Liver (tissue), 9 donors: ENCODE measurements around the gene SETBP1. TPM values are rescaled to one million over a fixed set of nuclear protein-coding genes. Genes with fewer than 3 reads are reported as not detected.

ENCODE experiments used
- DNase-seq: peaks from one replicate; pipeline ENCODE4 v3.0.0-alpha.2; 2017; ENCODE audit warnings: low spot score
- H3K27ac ChIP-seq, 2 donors: one replicate each; pipeline ENCODE4 v1.7.0; 2013; ENCODE audit warnings: inconsistent platforms in 2 of 2, low read length in 2 of 2, control low read depth in 1 of 2, low read depth in 1 of 2, mild to moderate bottlenecking in 1 of 2
- H3K27me3 ChIP-seq, 4 donors: one replicate each; pipeline versions ENCODE4 v1.6.1 to v1.7.0; 2013; ENCODE audit warnings: low read length in 3 of 4, inconsistent platforms in 1 of 4, mild to moderate bottlenecking in 1 of 4, moderate library complexity in 1 of 4; ENCODE audit not compliant: control insufficient read depth in 4 of 4, insufficient read depth in 4 of 4
- H3K36me3 ChIP-seq, 4 donors: one replicate each; pipeline versions ENCODE4 v1.6.1 to v1.7.0; 2013; ENCODE audit warnings: low read length in 3 of 4, mild to moderate bottlenecking in 3 of 4, low read depth in 1 of 4, moderate library complexity in 1 of 4; ENCODE audit not compliant: control insufficient read depth in 4 of 4, insufficient read depth in 3 of 4
- H3K4me1 ChIP-seq, 4 donors: one replicate each; pipeline versions ENCODE4 v1.6.1 to v1.7.0; 2013; ENCODE audit warnings: low read length in 3 of 4, mild to moderate bottlenecking in 3 of 4, moderate library complexity in 1 of 4; ENCODE audit not compliant: control insufficient read depth in 4 of 4, insufficient read depth in 4 of 4
- H3K4me3 ChIP-seq, 3 donors: one replicate each; pipeline versions ENCODE4 v1.6.1 to v1.7.0; 2013; ENCODE audit warnings: low read length in 3 of 3, control low read depth in 1 of 3, low read depth in 1 of 3, mild to moderate bottlenecking in 1 of 3
- H3K9ac ChIP-seq, 2 donors: one replicate each; pipeline ENCODE4 v1.7.0; 2013; ENCODE audit warnings: low read length in 2 of 2, mild to moderate bottlenecking in 2 of 2, moderate library complexity in 2 of 2, control low read depth in 1 of 2, low read depth in 1 of 2
- H3K9me3 ChIP-seq, 4 donors: one replicate each; pipeline versions ENCODE4 v1.6.1 to v1.7.0; 2013; ENCODE audit warnings: low read length in 3 of 4; ENCODE audit not compliant: control insufficient read depth in 4 of 4
- ATF3 ChIP-seq: IDR thresholded peaks from 2 replicates; pipeline ENCODE4 v1.6.1; 2016; ENCODE audit warnings: antibody characterized with exemption
- CTCF ChIP-seq: fragments of 150-350 bp; IDR thresholded peaks from 2 replicates; pipeline ENCODE4 v1.5.1; 2017; ENCODE audit warnings: improper control_type of control experiment, low read depth, low read length; ENCODE audit not compliant: missing input control
- EGR1 ChIP-seq, 2 donors: IDR thresholded peaks; 2 replicates each; pipeline ENCODE4 v1.6.1; 2016 to 2018; ENCODE audit warnings: antibody characterized with exemption in 2 of 2, low read depth in 2 of 2
- FOXA2 ChIP-seq: IDR thresholded peaks from 2 replicates; pipeline ENCODE4 v1.6.1; 2016; ENCODE audit warnings: antibody characterized with exemption
- GABPA ChIP-seq, 2 donors: IDR thresholded peaks in 1 of 2; conservative IDR thresholded peaks in 1 of 2; 2 replicates each; pipeline ENCODE4 v1.6.1; 2016; ENCODE audit warnings: antibody characterized with exemption in 2 of 2, mild to moderate bottlenecking in 1 of 2, moderate library complexity in 1 of 2
- HNF4A ChIP-seq, 2 donors: conservative IDR thresholded peaks; 2 replicates each; pipeline ENCODE4 v1.6.1; 2016; ENCODE audit warnings: antibody characterized with exemption in 2 of 2, mild to moderate bottlenecking in 2 of 2
- HNF4G ChIP-seq: IDR thresholded peaks from 2 replicates; pipeline ENCODE4 v1.6.1; 2016; ENCODE audit warnings: antibody characterized with exemption
- JUND ChIP-seq, 2 donors: IDR thresholded peaks; 2 replicates each; pipeline ENCODE4 v1.6.1; 2016; ENCODE audit warnings: antibody characterized with exemption in 2 of 2
- NR2F2 ChIP-seq: IDR thresholded peaks from 2 replicates; pipeline ENCODE4 v1.6.1; 2016; ENCODE audit warnings: antibody characterized with exemption
- RAD21 ChIP-seq, 2 donors: IDR thresholded peaks; 2 replicates each; pipeline ENCODE4 v1.6.1; 2016; ENCODE audit warnings: antibody characterized with exemption in 2 of 2, mild to moderate bottlenecking in 2 of 2
- RXRA ChIP-seq, 2 donors: IDR thresholded peaks; 2 replicates each; pipeline ENCODE4 v1.6.1; 2017 to 2018; ENCODE audit warnings: antibody characterized with exemption in 2 of 2, mild to moderate bottlenecking in 1 of 2
- SP1 ChIP-seq: IDR thresholded peaks from 2 replicates; pipeline ENCODE4 v1.6.1; 2018; ENCODE audit warnings: antibody characterized with exemption, mild to moderate bottlenecking
- TAF1 ChIP-seq: conservative IDR thresholded peaks from 2 replicates; pipeline ENCODE4 v1.6.1; 2016; ENCODE audit warnings: antibody characterized with exemption, mild to moderate bottlenecking
- YY1 ChIP-seq: IDR thresholded peaks from 2 replicates; pipeline ENCODE4 v1.6.1; 2016; ENCODE audit warnings: antibody characterized with exemption, mild to moderate bottlenecking
- WGBS: extraction: QIAGEN DNeasy Blood & Tissue Kit; methylation state at CpG from one replicate; pipeline ENCODE4 v1.1.7; 2013; 5-methylcytosine and 5-hydroxymethylcytosine counted together
- polyA plus RNA-seq, 2 donors: library from polyadenylated mRNA; stranded (reverse) in 1 of 2; unstranded in 1 of 2; fragments of 200-250 nt in 1 of 2; fragments of >200 nt in 1 of 2; fragmentation: Nextera tagmentation in 1 of 2; extraction: Ambion mirVana in 1 of 2; gene quantifications; one replicate each; pipeline versions ENCODE4 v1.2.1 to v1.2.3, GENCODE V29; 2013 to 2015
- total RNA-seq, 2 donors: library from RNA; depleted of rRNA; stranded (reverse); fragments of >200 nt; gene quantifications; one replicate each; pipeline ENCODE4 v1.2.3, GENCODE V29; 2014
- TF ChIP-seq, protein P1 (sequence below): IDR thresholded peaks from 2 replicates; pipeline ENCODE4 v1.6.1; 2016; ENCODE audit warnings: antibody characterized with exemption, mild to moderate bottlenecking
- TF ChIP-seq, protein P2 (sequence below): IDR thresholded peaks from 2 replicates; pipeline ENCODE4 v1.6.1; 2016; ENCODE audit warnings: antibody characterized with exemption
- donor health status: healthy.
- donor health status: healthy.
- donor health status: healthy.
- donor health status: healthy.
- donor health status: healthy.

The SETBP1 gene
- total and polyA plus RNA-seq, 4 donors, result 2.5 to 15.8 (median 4.7) TPM

GRCh38 chr18:45025089-45025450 lies 344.4 kb downstream of the SETBP1 start (continued):
- TF ChIP-seq, protein P1, sequence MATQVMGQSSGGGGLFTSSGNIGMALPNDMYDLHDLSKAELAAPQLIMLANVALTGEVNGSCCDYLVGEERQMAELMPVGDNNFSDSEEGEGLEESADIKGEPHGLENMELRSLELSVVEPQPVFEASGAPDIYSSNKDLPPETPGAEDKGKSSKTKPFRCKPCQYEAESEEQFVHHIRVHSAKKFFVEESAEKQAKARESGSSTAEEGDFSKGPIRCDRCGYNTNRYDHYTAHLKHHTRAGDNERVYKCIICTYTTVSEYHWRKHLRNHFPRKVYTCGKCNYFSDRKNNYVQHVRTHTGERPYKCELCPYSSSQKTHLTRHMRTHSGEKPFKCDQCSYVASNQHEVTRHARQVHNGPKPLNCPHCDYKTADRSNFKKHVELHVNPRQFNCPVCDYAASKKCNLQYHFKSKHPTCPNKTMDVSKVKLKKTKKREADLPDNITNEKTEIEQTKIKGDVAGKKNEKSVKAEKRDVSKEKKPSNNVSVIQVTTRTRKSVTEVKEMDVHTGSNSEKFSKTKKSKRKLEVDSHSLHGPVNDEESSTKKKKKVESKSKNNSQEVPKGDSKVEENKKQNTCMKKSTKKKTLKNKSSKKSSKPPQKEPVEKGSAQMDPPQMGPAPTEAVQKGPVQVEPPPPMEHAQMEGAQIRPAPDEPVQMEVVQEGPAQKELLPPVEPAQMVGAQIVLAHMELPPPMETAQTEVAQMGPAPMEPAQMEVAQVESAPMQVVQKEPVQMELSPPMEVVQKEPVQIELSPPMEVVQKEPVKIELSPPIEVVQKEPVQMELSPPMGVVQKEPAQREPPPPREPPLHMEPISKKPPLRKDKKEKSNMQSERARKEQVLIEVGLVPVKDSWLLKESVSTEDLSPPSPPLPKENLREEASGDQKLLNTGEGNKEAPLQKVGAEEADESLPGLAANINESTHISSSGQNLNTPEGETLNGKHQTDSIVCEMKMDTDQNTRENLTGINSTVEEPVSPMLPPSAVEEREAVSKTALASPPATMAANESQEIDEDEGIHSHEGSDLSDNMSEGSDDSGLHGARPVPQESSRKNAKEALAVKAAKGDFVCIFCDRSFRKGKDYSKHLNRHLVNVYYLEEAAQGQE, result no peak
- TF ChIP-seq GABPA (IDR thresholded peaks at IDR 0.05 in 1 of 2, conservative IDR thresholded peaks at IDR 0.05 in 1 of 2), result no peak
- TF ChIP-seq HNF4G, result peak; percentile 69

DNA sequence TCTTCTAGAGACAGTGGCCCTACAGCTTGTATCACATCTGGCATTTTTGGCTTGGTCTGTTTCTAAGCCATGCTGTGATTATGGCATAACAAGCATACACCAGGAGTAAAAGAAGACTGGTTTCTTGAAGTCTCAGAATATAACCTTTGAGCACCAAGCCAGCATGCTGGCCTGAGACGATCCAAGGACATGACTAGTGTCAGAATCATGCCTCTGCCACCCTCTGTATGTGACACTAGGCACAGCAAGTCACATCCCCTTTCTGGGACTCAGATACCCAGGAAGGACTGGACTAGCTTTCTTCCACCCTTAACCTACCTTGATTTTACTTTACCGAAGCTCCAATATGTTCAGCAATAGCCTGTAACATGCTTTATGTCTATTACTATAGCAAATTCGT lies 345.5 kb downstream of the SETBP1 start:
- Histone ChIP-seq H3K9ac (no peak overlapping the region), H3K27ac (no peak overlapping the region), H3K4me3 (no peak overlapping the region), H3K9me3 (no peaks in the 10 kb centered on the region), H3K36me3 (no peaks in the 10 kb centered on the region), H3K27me3 (no peaks in the 10 kb centered on the region), H3K4me1 (peaks cover 0 to 5% (median 1%) of the 10 kb centered on the region in 4 donors)
- TF ChIP-seq FOXA2, result no peak
- no peak for TF ChIP-seq GABPA (IDR thresholded peaks at IDR 0.05 in 1 of 2, conservative IDR thresholded peaks at IDR 0.05 in 1 of 2)
- TF ChIP-seq TAF1, result no peak
- no peak for TF ChIP-seq NR2F2
- TF ChIP-seq, protein P2, sequence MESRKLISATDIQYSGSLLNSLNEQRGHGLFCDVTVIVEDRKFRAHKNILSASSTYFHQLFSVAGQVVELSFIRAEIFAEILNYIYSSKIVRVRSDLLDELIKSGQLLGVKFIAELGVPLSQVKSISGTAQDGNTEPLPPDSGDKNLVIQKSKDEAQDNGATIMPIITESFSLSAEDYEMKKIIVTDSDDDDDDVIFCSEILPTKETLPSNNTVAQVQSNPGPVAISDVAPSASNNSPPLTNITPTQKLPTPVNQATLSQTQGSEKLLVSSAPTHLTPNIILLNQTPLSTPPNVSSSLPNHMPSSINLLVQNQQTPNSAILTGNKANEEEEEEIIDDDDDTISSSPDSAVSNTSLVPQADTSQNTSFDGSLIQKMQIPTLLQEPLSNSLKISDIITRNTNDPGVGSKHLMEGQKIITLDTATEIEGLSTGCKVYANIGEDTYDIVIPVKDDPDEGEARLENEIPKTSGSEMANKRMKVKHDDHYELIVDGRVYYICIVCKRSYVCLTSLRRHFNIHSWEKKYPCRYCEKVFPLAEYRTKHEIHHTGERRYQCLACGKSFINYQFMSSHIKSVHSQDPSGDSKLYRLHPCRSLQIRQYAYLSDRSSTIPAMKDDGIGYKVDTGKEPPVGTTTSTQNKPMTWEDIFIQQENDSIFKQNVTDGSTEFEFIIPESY, result no peak
- peak in 1 of 2 donors; percentile 31 for TF ChIP-seq RAD21 (IDR thresholded peaks at IDR 0.05)
- 89% methylated on average over 3 of the region's 3 CpGs for WGBS
- no peak for DNase-seq

GRCh38 chr18:45034179-45034578 lies 353.5 kb downstream of the SETBP1 start:
- Histone ChIP-seq H3K27ac (no peak overlapping the region), H3K9me3 (no peaks in the 10 kb centered on the region), H3K4me3 (no peak overlapping the region), H3K27me3 (no peaks in the 10 kb centered on the region), H3K36me3 (peaks cover 0 to 4% (median 0%) of the 10 kb centered on the region in 4 donors), H3K9ac (no peak overlapping the region), H3K4me1 (no peaks in the 10 kb centered on the region)
- DNase-seq, result no peak
- 72% methylated on average over 8 of the region's 8 CpGs for WGBS
- TF ChIP-seq CTCF (no peak), ATF3 (no peak), HNF4A (conservative IDR thresholded peaks at IDR 0.05) (no peak), EGR1 (IDR thresholded peaks at IDR 0.05; ENCODE audit: low read depth in 2 of 2) (no peak), GABPA (IDR thresholded peaks at IDR 0.05 in 1 of 2, conservative IDR thresholded peaks at IDR 0.05 in 1 of 2) (no peak), RXRA (IDR thresholded peaks at IDR 0.05) (no peak), FOXA2 (no peak), JUND (IDR thresholded peaks at IDR 0.05) (no peak), YY1 (no peak), RAD21 (IDR thresholded peaks at IDR 0.05) (no peak), HNF4G (no peak), SP1 (no peak), NR2F2 (no peak), TAF1 (no peak)
- TF ChIP-seq, protein P2, result no peak
- TF ChIP-seq, protein P1, result no peak
